HG03460 (cell line): Measurements from ENCODE around the gene CDK13.
"Not testable (repeated sequence)": the region's sequence is repeated elsewhere in the genome, so short reads cannot be mapped to it uniquely, and the experiment has no call there.

Source experiments
- ATAC-seq: cut with Tn5 transposase; IDR thresholded peaks from one replicate; pipeline ENCODE4 v1.9.1; 2021; ENCODE audit not compliant: unreplicated experiment

The CDK13 gene

DNA sequence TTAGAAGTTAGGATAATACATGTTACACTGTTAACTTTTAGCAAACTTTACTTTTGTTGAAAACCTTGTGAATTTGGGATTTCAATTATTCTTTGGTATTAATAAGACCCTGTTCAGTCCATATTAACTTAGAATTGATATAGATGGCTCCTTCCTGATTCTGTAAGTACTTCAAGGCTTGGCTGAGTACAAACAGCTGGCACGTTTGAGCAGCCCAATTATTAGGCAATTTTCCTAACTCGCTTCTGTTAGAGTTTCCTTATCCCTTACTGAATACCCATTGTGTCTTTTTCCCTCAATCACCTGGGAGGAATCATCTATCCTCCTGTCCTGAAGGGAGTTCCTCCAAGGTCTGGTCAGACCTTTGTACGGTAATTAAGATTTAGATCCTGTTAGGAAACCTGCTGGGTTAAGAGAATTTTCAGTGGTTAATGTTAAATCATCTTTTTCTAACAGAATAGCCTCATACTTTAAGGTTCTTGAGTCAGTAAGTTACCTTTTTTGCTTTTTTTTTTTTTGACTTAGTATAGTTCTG lies 195.6 kb downstream of the CDK13 start:
- ATAC-seq, result not testable (repeated sequence)

- no peak for ATAC-seq
Measured at GRCh38 chr7:40147371-40148246, 197.6 kb downstream of the CDK13 start.

DNA sequence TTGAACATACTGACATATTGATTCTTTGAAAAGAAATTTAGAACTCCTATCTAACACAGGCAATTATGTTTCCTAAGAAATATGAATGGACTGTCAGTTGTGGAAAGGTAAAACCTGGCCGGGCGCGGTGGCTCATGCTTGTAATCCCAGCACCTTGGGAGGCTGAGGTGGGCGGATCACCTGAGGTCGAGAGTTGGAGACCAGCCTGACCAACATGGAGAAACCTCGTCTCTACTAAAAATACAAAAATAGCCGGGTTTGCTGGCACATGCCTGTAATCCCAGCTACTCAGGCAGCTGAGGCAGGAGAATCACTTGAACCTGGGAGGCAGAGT lies 198.2 kb downstream of the CDK13 start:
- not testable (repeated sequence) for ATAC-seq

DNA sequence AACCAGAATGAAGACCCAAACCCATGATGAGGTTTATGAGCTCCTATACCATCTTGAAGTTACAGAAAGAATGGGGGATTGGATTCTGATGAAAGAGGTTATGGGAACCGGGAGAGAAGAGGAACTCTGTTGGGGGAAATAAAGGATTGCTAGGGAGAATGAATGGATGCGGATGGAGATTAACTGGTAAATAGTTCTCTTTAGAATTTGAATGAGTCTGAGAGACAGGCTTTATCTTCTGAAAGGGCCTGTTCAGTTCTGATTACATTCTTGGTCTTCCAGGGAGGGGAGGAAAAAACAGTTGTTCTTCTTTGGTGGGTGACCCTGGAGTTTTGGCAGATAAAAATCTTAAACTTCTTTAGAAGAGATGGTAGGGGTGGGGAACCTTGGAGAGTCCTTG lies 198.6 kb downstream of the CDK13 start:
- no peak for ATAC-seq
